Endothelial cell of umbilical vein (primary cell): ENCODE results near the gene CYTH1.

Source experiments
- CTCF ChIP-seq, 2 donors: IDR thresholded peaks; 1 replicate in 1 of 2; 2 replicates in 1 of 2; pipeline ENCODE4 v1.5.1; 2011; ENCODE audit warnings: low read length in 2 of 2, mild to moderate bottlenecking in 2 of 2, moderate library complexity in 2 of 2, control low read depth in 1 of 2, inconsistent platforms in 1 of 2, low read depth in 1 of 2; ENCODE audit not compliant: insufficient read depth in 1 of 2; ENCODE audit errors: extremely low read depth in 1 of 2
- POLR2A ChIP-seq: IDR thresholded peaks from 2 replicates; pipeline ENCODE4 v1.6.1; 2012; ENCODE audit warnings: low read depth, mild to moderate bottlenecking, control low read depth, low read length

GRCh38 chr17:78805301-78805700 lies 23.2 kb upstream of the CYTH1 start:
- TF ChIP-seq CTCF (IDR thresholded peaks at IDR 0.05; ENCODE audit: extremely low read depth in 1 of 2, insufficient read depth in 1 of 2, low read depth in 1 of 2, low read length in 2 of 2) (no peak), POLR2A (no peak)
